ENCODE results near the gene EDNRB.

Gene EDNRB

GRCh38 chr13:77909827-77910226 is 8.8 kb downstream of the EDNRB start:
- no peaks in the 10 kb centered on the region for H3K9me3 ChIP-seq (ENCODE audit: insufficient read depth, low read length)
- TF ChIP-seq SUZ12 (IDR thresholded peaks at IDR 0.05; ENCODE audit: extremely low read depth, insufficient read depth, insufficient read length): no peak
- TF ChIP-seq YY1 (IDR thresholded peaks at IDR 0.05; ENCODE audit: insufficient read depth, insufficient read length): no peak
- TF ChIP-seq ZNF274 (IDR thresholded peaks at IDR 0.05; ENCODE audit: low read depth, low read length): no peak
- no peak for DNase-seq (ENCODE audit: low read depth, low spot score)

GRCh38 chr13:77908531-77908930 is 10.1 kb downstream of the EDNRB start:
- no peak overlapping the region for H3K9ac ChIP-seq (ENCODE audit: insufficient read length, low read depth)
- no peak for TF ChIP-seq YY1 (IDR thresholded peaks at IDR 0.05; ENCODE audit: insufficient read depth, insufficient read length)
- no peak for TF ChIP-seq SUZ12 (IDR thresholded peaks at IDR 0.05; ENCODE audit: extremely low read depth, insufficient read depth, insufficient read length)
- no peak for TF ChIP-seq ZNF274 (IDR thresholded peaks at IDR 0.05; ENCODE audit: low read depth, low read length)
- no peaks in the 10 kb centered on the region for H3K4me1 ChIP-seq (ENCODE audit: insufficient read depth, insufficient read length)
- no peaks in the 10 kb centered on the region for H3K9me3 ChIP-seq (ENCODE audit: insufficient read depth, low read length)
- H3K27me3 ChIP-seq (ENCODE audit: insufficient read depth, insufficient read length): no peaks in the 10 kb centered on the region
- H3K36me3 ChIP-seq (ENCODE audit: insufficient read depth, insufficient read length, low read length): no peaks in the 10 kb centered on the region
- no peak overlapping the region for H3K4me3 ChIP-seq (ENCODE audit: insufficient read length, low read depth)
- no peak for DNase-seq (ENCODE audit: low read depth, low spot score)

More at GRCh38 chr13:77909827-77910226, 8.8 kb downstream of the EDNRB start:
- H3K4me1 ChIP-seq (ENCODE audit: insufficient read depth, insufficient read length): no peaks in the 10 kb centered on the region
- H3K36me3 ChIP-seq (ENCODE audit: insufficient read depth, insufficient read length, low read length): no peaks in the 10 kb centered on the region
- no peaks in the 10 kb centered on the region for H3K27me3 ChIP-seq (ENCODE audit: insufficient read depth, insufficient read length)
- no peak overlapping the region for H3K9ac ChIP-seq (ENCODE audit: insufficient read length, low read depth)
- H3K4me3 ChIP-seq (ENCODE audit: insufficient read length, low read depth): no peak overlapping the region

- Histone ChIP-seq H3K4me3 (ENCODE audit: insufficient read length, low read depth) (no peak overlapping the region), H3K27me3 (ENCODE audit: insufficient read depth, insufficient read length) (no peaks in the 10 kb centered on the region), H3K9ac (ENCODE audit: insufficient read length, low read depth) (no peak overlapping the region), H3K4me1 (ENCODE audit: insufficient read depth, insufficient read length) (no peaks in the 10 kb centered on the region), H3K9me3 (ENCODE audit: insufficient read depth, low read length) (0 out of 2 replicates have a peak, but pooled peaks cover 4% of the 10 kb centered on the region), H3K36me3 (ENCODE audit: insufficient read depth, insufficient read length, low read length) (no peaks in the 10 kb centered on the region)
- no peak for DNase-seq (ENCODE audit: low read depth, low spot score)
- TF ChIP-seq SUZ12 (IDR thresholded peaks at IDR 0.05; ENCODE audit: extremely low read depth, insufficient read depth, insufficient read length) (no peak), YY1 (IDR thresholded peaks at IDR 0.05; ENCODE audit: insufficient read depth, insufficient read length) (no peak), ZNF274 (IDR thresholded peaks at IDR 0.05; ENCODE audit: low read depth, low read length) (no peak)
These were observed 10.8 kb downstream of the EDNRB start for GRCh38 chr13:77907666-77908341.

- Histone ChIP-seq H3K36me3 (ENCODE audit: insufficient read depth, insufficient read length, low read length) (no peaks in the 10 kb centered on the region), H3K4me1 (ENCODE audit: insufficient read depth, insufficient read length) (no peaks in the 10 kb centered on the region), H3K9me3 (ENCODE audit: insufficient read depth, low read length) (0 out of 2 replicates have a peak, but pooled peaks cover 5% of the 10 kb centered on the region), H3K27me3 (ENCODE audit: insufficient read depth, insufficient read length) (no peaks in the 10 kb centered on the region), H3K4me3 (ENCODE audit: insufficient read length, low read depth) (no peak overlapping the region), H3K9ac (ENCODE audit: insufficient read length, low read depth) (no peak overlapping the region)
- TF ChIP-seq YY1 (IDR thresholded peaks at IDR 0.05; ENCODE audit: insufficient read depth, insufficient read length): no peak
- TF ChIP-seq ZNF274 (IDR thresholded peaks at IDR 0.05; ENCODE audit: low read depth, low read length): no peak
- TF ChIP-seq SUZ12 (IDR thresholded peaks at IDR 0.05; ENCODE audit: extremely low read depth, insufficient read depth, insufficient read length): no peak
- DNase-seq (ENCODE audit: low read depth, low spot score): no peak
These were observed 14.6 kb downstream of the EDNRB start for GRCh38 chr13:77904031-77904430.

GRCh38 chr13:77903435-77903834 is 15.2 kb downstream of the EDNRB start:
- TF ChIP-seq YY1 (IDR thresholded peaks at IDR 0.05; ENCODE audit: insufficient read depth, insufficient read length): no peak
- H3K4me1 ChIP-seq (ENCODE audit: insufficient read depth, insufficient read length): no peaks in the 10 kb centered on the region
- no peak for DNase-seq (ENCODE audit: low read depth, low spot score)
- no peak overlapping the region for H3K4me3 ChIP-seq (ENCODE audit: insufficient read length, low read depth)
- no peaks in the 10 kb centered on the region for H3K36me3 ChIP-seq (ENCODE audit: insufficient read depth, insufficient read length, low read length)
- H3K9me3 ChIP-seq (ENCODE audit: insufficient read depth, low read length): 0 out of 2 replicates have a peak, but pooled peaks cover 5% of the 10 kb centered on the region
- no peak overlapping the region for H3K9ac ChIP-seq (ENCODE audit: insufficient read length, low read depth)
- no peaks in the 10 kb centered on the region for H3K27me3 ChIP-seq (ENCODE audit: insufficient read depth, insufficient read length)

GRCh38 chr13:77902319-77902963 is 16.2 kb downstream of the EDNRB start:
- no peaks in the 10 kb centered on the region for H3K27me3 ChIP-seq (ENCODE audit: insufficient read depth, insufficient read length)
- no peak for DNase-seq (ENCODE audit: low read depth, low spot score)
- H3K9me3 ChIP-seq (ENCODE audit: insufficient read depth, low read length): 0 out of 2 replicates have a peak, but pooled peaks cover 5% of the 10 kb centered on the region
- H3K9ac ChIP-seq (ENCODE audit: insufficient read length, low read depth): no peak overlapping the region
- no peak overlapping the region for H3K4me3 ChIP-seq (ENCODE audit: insufficient read length, low read depth)
- TF ChIP-seq YY1 (IDR thresholded peaks at IDR 0.05; ENCODE audit: insufficient read depth, insufficient read length) (no peak), SUZ12 (IDR thresholded peaks at IDR 0.05; ENCODE audit: extremely low read depth, insufficient read depth, insufficient read length) (no peak), ZNF274 (IDR thresholded peaks at IDR 0.05; ENCODE audit: low read depth, low read length) (no peak)
- no peaks in the 10 kb centered on the region for H3K4me1 ChIP-seq (ENCODE audit: insufficient read depth, insufficient read length)
- H3K36me3 ChIP-seq (ENCODE audit: insufficient read depth, insufficient read length, low read length): no peaks in the 10 kb centered on the region

- Histone ChIP-seq H3K9ac (ENCODE audit: insufficient read length, low read depth) (no peak overlapping the region), H3K36me3 (ENCODE audit: insufficient read depth, insufficient read length, low read length) (no peaks in the 10 kb centered on the region), H3K4me1 (ENCODE audit: insufficient read depth, insufficient read length) (no peaks in the 10 kb centered on the region), H3K27me3 (ENCODE audit: insufficient read depth, insufficient read length) (no peaks in the 10 kb centered on the region), H3K4me3 (ENCODE audit: insufficient read length, low read depth) (no peak overlapping the region), H3K9me3 (ENCODE audit: insufficient read depth, low read length) (0 out of 2 replicates have a peak, but pooled peaks cover 4% of the 10 kb centered on the region)
- TF ChIP-seq YY1 (IDR thresholded peaks at IDR 0.05; ENCODE audit: insufficient read depth, insufficient read length): no peak
- no peak for DNase-seq (ENCODE audit: low read depth, low spot score)
These were observed 20.5 kb downstream of the EDNRB start for GRCh38 chr13:77898097-77898496.

Data from NT2/D1 (cell line).